ENCODE measurements around the gene PRSS1. TPM values are rescaled to one million over a fixed set of nuclear protein-coding genes. Genes with fewer than 3 reads are reported as not detected.
"Not testable (repeated sequence)": the region's sequence is repeated elsewhere in the genome, so short reads cannot be mapped to it uniquely, and the experiment has no call there.

PRSS1 gene
- total RNA-seq, 1 donor from 2014 or later, result 118 TPM

GRCh38 chr7:142773937-142774744 is 24.9 kb downstream of the PRSS1 start:
- H3K27me3 Mint-ChIP-seq, result peaks cover 21% of the 10 kb centered on the region
- no peaks in the 10 kb centered on the region for H3K36me3 Mint-ChIP-seq
- H3K4me1 Mint-ChIP-seq (ENCODE audit: unreplicated experiment), result no peaks in the 10 kb centered on the region
- no peak for DNase-seq (ENCODE audit: extremely low spot score, unreplicated experiment)
- no peak overlapping the region for H3K27ac Mint-ChIP-seq
- H3K4me3 Mint-ChIP-seq, result no peak overlapping the region
- no peaks in the 10 kb centered on the region for H3K9me3 Mint-ChIP-seq
- TF ChIP-seq CTCF (conservative IDR thresholded peaks at IDR 0.05), result no peak

GRCh38 chr7:142774826-142775225 is 25.6 kb downstream of the PRSS1 start:
- Mint-ChIP-seq H3K9me3 (no peaks in the 10 kb centered on the region), H3K27me3 (peaks cover 23% of the 10 kb centered on the region), H3K36me3 (no peaks in the 10 kb centered on the region), H3K4me3 (no peak overlapping the region), H3K27ac (no peak overlapping the region), H3K4me1 (ENCODE audit: unreplicated experiment) (no peaks in the 10 kb centered on the region)
- DNase-seq (ENCODE audit: extremely low spot score, unreplicated experiment), result no peak
- no peak for TF ChIP-seq CTCF (conservative IDR thresholded peaks at IDR 0.05)

GRCh38 chr7:142775351-142776115 is 26.3 kb downstream of the PRSS1 start:
- H3K36me3 Mint-ChIP-seq; H3K4me1 Mint-ChIP-seq (ENCODE audit: unreplicated experiment); H3K9me3 Mint-ChIP-seq; H3K4me3 Mint-ChIP-seq; H3K27ac Mint-ChIP-seq; DNase-seq (ENCODE audit: extremely low spot score, unreplicated experiment): not testable (repeated sequence)
- H3K27me3 Mint-ChIP-seq, result peaks cover 25% of the 10 kb centered on the region

GRCh38 chr7:142776206-142776844 is 27.1 kb downstream of the PRSS1 start:
- DNase-seq (ENCODE audit: extremely low spot score, unreplicated experiment), result no peak

GRCh38 chr7:142776845-142777225 is 27.6 kb downstream of the PRSS1 start:
- not testable (repeated sequence) for H3K27ac Mint-ChIP-seq; H3K4me1 Mint-ChIP-seq (ENCODE audit: unreplicated experiment); H3K36me3 Mint-ChIP-seq; H3K4me3 Mint-ChIP-seq; DNase-seq (ENCODE audit: extremely low spot score, unreplicated experiment); H3K9me3 Mint-ChIP-seq
- peaks cover 21% of the 10 kb centered on the region for H3K27me3 Mint-ChIP-seq

More at GRCh38 chr7:142776206-142776844, 27.1 kb downstream of the PRSS1 start:
- TF ChIP-seq CTCF (conservative IDR thresholded peaks at IDR 0.05), result no peak
- no peak overlapping the region for H3K27ac Mint-ChIP-seq
- H3K4me3 Mint-ChIP-seq, result no peak overlapping the region
- H3K4me1 Mint-ChIP-seq (ENCODE audit: unreplicated experiment), result no peaks in the 10 kb centered on the region
- no peaks in the 10 kb centered on the region for H3K9me3 Mint-ChIP-seq
- H3K36me3 Mint-ChIP-seq, result no peaks in the 10 kb centered on the region
- peaks cover 21% of the 10 kb centered on the region for H3K27me3 Mint-ChIP-seq

GRCh38 chr7:142777318-142777717 is 28.0 kb downstream of the PRSS1 start:
- Mint-ChIP-seq H3K4me3 (no peak overlapping the region), H3K27me3 (peaks cover 26% of the 10 kb centered on the region), H3K4me1 (ENCODE audit: unreplicated experiment) (no peaks in the 10 kb centered on the region), H3K9me3 (no peaks in the 10 kb centered on the region), H3K36me3 (no peaks in the 10 kb centered on the region), H3K27ac (no peak overlapping the region)
- TF ChIP-seq CTCF (conservative IDR thresholded peaks at IDR 0.05), result no peak
- no peak for DNase-seq (ENCODE audit: extremely low spot score, unreplicated experiment)

Data from type B pancreatic cell (in vitro differentiated cells).